KMS-11 (cell line): Measurements from ENCODE around the gene MTMR2.
A peak's percentile ranks its signal among the peaks of the same experiment; 100 is the strongest.

Source experiments
- H2AFZ ChIP-seq: fragments of 200-600 bp; sonication (generic); 2 replicates; pipeline ENCODE4 v1.6.1; 2016; ENCODE audit warnings: antibody characterized with exemption, mixed run types, low read depth
- H3K27ac ChIP-seq: fragments of 200-600 bp; sonication (generic); 2 replicates; pipeline ENCODE4 v1.6.1; 2016; ENCODE audit warnings: mild to moderate bottlenecking, mixed run types
- H3K27me3 ChIP-seq: fragments of 200-600 bp; sonication (generic); 2 replicates; pipeline ENCODE4 v1.6.1; 2017; ENCODE audit warnings: mild to moderate bottlenecking, low read depth, mixed run types, moderate library complexity; ENCODE audit not compliant: insufficient read depth
- H3K36me3 ChIP-seq: fragments of 200-600 bp; sonication (generic); 2 replicates; pipeline ENCODE4 v1.6.1; 2017; ENCODE audit warnings: mild to moderate bottlenecking, mixed run types; ENCODE audit not compliant: insufficient read depth
- H3K4me1 ChIP-seq: fragments of 200-600 bp; sonication (generic); 2 replicates; pipeline ENCODE4 v1.6.1; 2016; ENCODE audit warnings: mild to moderate bottlenecking, low read depth, mixed run types; ENCODE audit not compliant: poor library complexity, severe bottlenecking
- H3K4me2 ChIP-seq: fragments of 200-600 bp; sonication (generic); 2 replicates; pipeline ENCODE4 v1.7.0; 2016; ENCODE audit warnings: mild to moderate bottlenecking, mixed run types
- H3K4me3 ChIP-seq: fragments of 200-600 bp; sonication (generic); IDR thresholded peaks from 2 replicates; pipeline ENCODE4 v1.6.1; 2017; ENCODE audit warnings: low read depth, low read length, mixed read lengths; ENCODE audit not compliant: insufficient read depth
- H3K79me2 ChIP-seq: fragments of 200-600 bp; sonication (generic); 2 replicates; pipeline ENCODE4 v1.6.1; 2016; ENCODE audit warnings: low read depth, mixed run types; ENCODE audit not compliant: insufficient read depth
- H3K9ac ChIP-seq: fragments of 200-600 bp; sonication (generic); 2 replicates; pipeline ENCODE4 v1.6.1; 2016; ENCODE audit warnings: mild to moderate bottlenecking, mixed run types
- H4K20me1 ChIP-seq: fragments of 200-600 bp; sonication (generic); 2 replicates; pipeline ENCODE4 v1.6.1; 2016; ENCODE audit warnings: mild to moderate bottlenecking, mixed run types; ENCODE audit not compliant: insufficient read depth
- CTCF ChIP-seq: fragments of 200-600 bp; sonication (generic); conservative IDR thresholded peaks from 2 replicates; pipeline ENCODE4 v1.6.1; 2017; ENCODE audit warnings: low read depth, mild to moderate bottlenecking, antibody characterized with exemption, low read length, moderate library complexity, mixed read lengths

The MTMR2 gene

GRCh38 chr11:95923728-95924413, at the start of gene MTMR2:
Gene MTMR2 (minus strand): TSS chr11:95924107. CDS start chr11:95923954, 153 bp downstream.
- H2AFZ ChIP-seq, result peak within 1 kb of the TSS; percentile 54
- H3K4me1 ChIP-seq, result no peaks in the 10 kb centered on the region
- H3K79me2 ChIP-seq, result no peaks in the 10 kb centered on the region
- no peak within 1 kb of the TSS for H3K4me3 ChIP-seq
- no peaks in the 10 kb centered on the region for H3K36me3 ChIP-seq
- no peaks in the 10 kb centered on the region for H4K20me1 ChIP-seq
- no peaks in the 10 kb centered on the region for H3K27me3 ChIP-seq
- peak within 1 kb of the TSS; percentile 29; the same call in 1 of the 2 replicates for H3K4me2 ChIP-seq
- H3K27ac ChIP-seq, result peak within 1 kb of the TSS; percentile 28; the same call in 1 of the 2 replicates
- TF ChIP-seq CTCF, result no peak
- peak within 1 kb of the TSS; percentile 51; the same call in 1 of the 2 replicates for H3K9ac ChIP-seq

- no peaks in the 10 kb centered on the region for H3K4me1 ChIP-seq
- TF ChIP-seq CTCF, result no peak
- H2AFZ ChIP-seq, result no peak overlapping the region
- no peaks in the 10 kb centered on the region for H4K20me1 ChIP-seq
- no peaks in the 10 kb centered on the region for H3K27me3 ChIP-seq
- H3K9ac ChIP-seq, result no peak overlapping the region
- no peak overlapping the region for H3K4me3 ChIP-seq
- H3K79me2 ChIP-seq, result no peaks in the 10 kb centered on the region
- no peak overlapping the region for H3K27ac ChIP-seq
- no peaks in the 10 kb centered on the region for H3K36me3 ChIP-seq
- no peak overlapping the region for H3K4me2 ChIP-seq
Measured at GRCh38 chr11:95972060-95972459, 48.2 kb upstream of the MTMR2 start.

DNA sequence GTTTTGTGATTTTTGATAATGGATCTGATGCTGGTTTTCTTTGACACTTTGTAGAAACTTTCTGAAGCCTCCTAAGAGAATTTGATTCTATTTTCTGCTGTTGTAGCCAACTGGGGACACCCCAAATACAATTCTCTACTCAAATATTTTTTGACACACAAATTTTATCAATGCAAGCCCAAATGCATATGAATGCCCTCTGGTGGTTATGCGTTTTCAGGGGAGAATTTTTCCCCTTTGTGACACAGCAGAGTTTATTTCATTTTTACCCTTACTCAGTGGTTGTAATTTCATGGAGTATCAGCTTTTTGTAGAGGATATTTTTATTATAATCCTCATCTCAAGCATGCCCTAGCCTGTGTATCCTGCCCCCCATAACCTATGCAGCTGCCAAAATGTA, 44.7 kb upstream of the MTMR2 start:
- H3K36me3 ChIP-seq, result no peaks in the 10 kb centered on the region
- H2AFZ ChIP-seq, result no peak overlapping the region
- H3K9ac ChIP-seq, result no peak overlapping the region

GRCh38 chr11:95964281-95964680, 40.4 kb upstream of the MTMR2 start:
- H3K27me3 ChIP-seq, result no peaks in the 10 kb centered on the region
- H3K4me1 ChIP-seq, result no peaks in the 10 kb centered on the region
- TF ChIP-seq CTCF, result no peak
- no peaks in the 10 kb centered on the region for H3K79me2 ChIP-seq
- H2AFZ ChIP-seq, result no peak overlapping the region
- H4K20me1 ChIP-seq, result no peaks in the 10 kb centered on the region
- no peaks in the 10 kb centered on the region for H3K36me3 ChIP-seq
- no peak overlapping the region for H3K27ac ChIP-seq
- H3K4me2 ChIP-seq, result no peak overlapping the region
- H3K9ac ChIP-seq, result no peak overlapping the region
- no peak overlapping the region for H3K4me3 ChIP-seq

More for the DNA sequence above, 44.7 kb upstream of the MTMR2 start:
- no peaks in the 10 kb centered on the region for H4K20me1 ChIP-seq
- TF ChIP-seq CTCF, result no peak
- no peak overlapping the region for H3K4me3 ChIP-seq
- H3K4me1 ChIP-seq, result no peaks in the 10 kb centered on the region
- H3K27ac ChIP-seq, result no peak overlapping the region
- H3K27me3 ChIP-seq, result no peaks in the 10 kb centered on the region
- H3K79me2 ChIP-seq, result no peaks in the 10 kb centered on the region
- no peak overlapping the region for H3K4me2 ChIP-seq
